Spleen (tissue), 7 donors: ENCODE results near the gene ZNF785.

Source experiments
- CTCF ChIP-seq, 11 experiments: fragments of 200-600 bp in 7 of 11; fragments of 450-650 bp in 4 of 11; sonication (generic) in 4 of 11; IDR thresholded peaks in 8 of 11; conservative IDR thresholded peaks in 3 of 11; 1 replicate in 7 of 11; 2 replicates in 4 of 11; pipeline versions ENCODE4 v1.4.0 to v1.8.0; 2016 to 2021; ENCODE audit warnings: antibody characterized with exemption in 11 of 11, inconsistent platforms in 4 of 11, mild to moderate bottlenecking in 1 of 11
- POLR2A ChIP-seq, 3 donors: fragments of 450-650 bp; IDR thresholded peaks; one replicate each; pipeline ENCODE4 v1.5.1; 2017; ENCODE audit warnings: antibody characterized with exemption in 3 of 3, mild to moderate bottlenecking in 1 of 3
- donor health status: DM: no; HTN: no; CAD: no; lungs with moderate emphysema.
- donor health status: DM: no; HTN: no; CAD: no.
- donor health status: DM: no; HTN: no; CAD: no.

GRCh38 chr16:30604316-30604947 lies 18.9 kb upstream of the ZNF785 start:
- no peak for TF ChIP-seq POLR2A (IDR thresholded peaks at IDR 0.05)
- TF ChIP-seq CTCF (IDR thresholded peaks at IDR 0.05 in 8 of 11, conservative IDR thresholded peaks at IDR 0.05 in 3 of 11), result no peak
